ENCODE results near the gene BEND6. TPM values are rescaled to one million over a fixed set of nuclear protein-coding genes. Genes with fewer than 3 reads are reported as not detected.

Gene BEND6
- polyA plus RNA-seq, 1 donor from 2014 or later: 8.6 TPM

- H3F3A ChIP-seq (ENCODE audit: insufficient read depth, low read length, poor library complexity, severe bottlenecking): no peaks in the 10 kb centered on the region
- no peak overlapping the region for H3K27ac ChIP-seq (ENCODE audit: low read length)
- no peak overlapping the region for H3K4me2 ChIP-seq (ENCODE audit: low read length)
- no peak overlapping the region for H2AFZ ChIP-seq (ENCODE audit: low read depth, low read length)
- H4K20me1 ChIP-seq (ENCODE audit: insufficient read depth): no peaks in the 10 kb centered on the region
- H3K27me3 ChIP-seq (ENCODE audit: insufficient read depth, low read depth, low read length): no peaks in the 10 kb centered on the region
- TF ChIP-seq MXI1 (conservative IDR thresholded peaks at IDR 0.05; ENCODE audit: poor library complexity, severe bottlenecking) (no peak), SMC3 (conservative IDR thresholded peaks at IDR 0.05; ENCODE audit: poor library complexity) (no peak), EZH2 (IDR thresholded peaks at IDR 0.05; ENCODE audit: borderline replicate concordance, insufficient read depth, low read length, poor library complexity, severe bottlenecking) (no peak), POLR2AphosphoS5 (IDR thresholded peaks at IDR 0.05) (no peak), REST (IDR thresholded peaks at IDR 0.05; ENCODE audit: borderline replicate concordance) (no peak), RAD21 (conservative IDR thresholded peaks at IDR 0.05) (no peak), CTCF (IDR thresholded peaks at IDR 0.05; ENCODE audit: poor library complexity, severe bottlenecking) (no peak)
- H3K79me2 ChIP-seq (replicated peaks; ENCODE audit: insufficient read depth, low read length): no peaks in the 10 kb centered on the region
- no peak overlapping the region for H3K4me3 ChIP-seq (ENCODE audit: low read length)
- no peaks in the 10 kb centered on the region for H3K36me3 ChIP-seq (ENCODE audit: insufficient read depth, low read length)
- H3K9ac ChIP-seq (ENCODE audit: low read length): no peak overlapping the region
- no peaks in the 10 kb centered on the region for H3K9me3 ChIP-seq (ENCODE audit: low read length)
- no peaks in the 10 kb centered on the region for H3K9me2 ChIP-seq (ENCODE audit: insufficient read depth, low read length)
Observed at GRCh38 chr6:56933650-56934049, 21.3 kb upstream of the BEND6 start.

GRCh38 chr6:56934876-56935275 lies 20.0 kb upstream of the BEND6 start:
- no peak for TF ChIP-seq REST (IDR thresholded peaks at IDR 0.05; ENCODE audit: borderline replicate concordance)
- no peak for TF ChIP-seq TAF1 (IDR thresholded peaks at IDR 0.05; ENCODE audit: low read depth)
- no peak for TF ChIP-seq EZH2 (IDR thresholded peaks at IDR 0.05; ENCODE audit: borderline replicate concordance, insufficient read depth, low read length, poor library complexity, severe bottlenecking)
- TF ChIP-seq POLR2AphosphoS5 (IDR thresholded peaks at IDR 0.05): no peak
- no peak for TF ChIP-seq RAD21 (conservative IDR thresholded peaks at IDR 0.05)
- no peak for TF ChIP-seq MXI1 (conservative IDR thresholded peaks at IDR 0.05; ENCODE audit: poor library complexity, severe bottlenecking)
- no peak for TF ChIP-seq EP300 (conservative IDR thresholded peaks at IDR 0.05; ENCODE audit: poor library complexity, severe bottlenecking)
- TF ChIP-seq SMC3 (conservative IDR thresholded peaks at IDR 0.05; ENCODE audit: poor library complexity): no peak
- TF ChIP-seq CTCF (IDR thresholded peaks at IDR 0.05; ENCODE audit: poor library complexity, severe bottlenecking): no peak
- H3K4me3 ChIP-seq (ENCODE audit: low read length): no peak overlapping the region
- no peaks in the 10 kb centered on the region for H3K9me3 ChIP-seq (ENCODE audit: low read length)
- H3K9me2 ChIP-seq (ENCODE audit: insufficient read depth, low read length): no peaks in the 10 kb centered on the region
- H3F3A ChIP-seq (ENCODE audit: insufficient read depth, low read length, poor library complexity, severe bottlenecking): no peaks in the 10 kb centered on the region
- no peak overlapping the region for H3K9ac ChIP-seq (ENCODE audit: low read length)
- H3K4me2 ChIP-seq (ENCODE audit: low read length): no peak overlapping the region
- H3K36me3 ChIP-seq (ENCODE audit: insufficient read depth, low read length): no peaks in the 10 kb centered on the region
- no peaks in the 10 kb centered on the region for H3K27me3 ChIP-seq (ENCODE audit: insufficient read depth, low read depth, low read length)
- no peak overlapping the region for H2AFZ ChIP-seq (ENCODE audit: low read depth, low read length)
- no peaks in the 10 kb centered on the region for H4K20me1 ChIP-seq (ENCODE audit: insufficient read depth)
- H3K27ac ChIP-seq (ENCODE audit: low read length): no peak overlapping the region
- H3K79me2 ChIP-seq (replicated peaks; ENCODE audit: insufficient read depth, low read length): no peaks in the 10 kb centered on the region

Data from neural cell (in vitro differentiated cells).